Stimulated activated naive B cell treated with anti-CD40 and anti-IgM and Interleukin-4, amounts not matched to agents 10 μg/mL and 1 μg/mL and 100 μg/mL, for 72 hours (primary cell): ENCODE data around the gene MGST2.

Source experiments
- ATAC-seq, 2 donors: fragments of 150-1000 bp; cut with Tn5 transposase; replicated peaks; 2 replicates each; pipeline ENCODE4 v1.10.0; 2021; ENCODE audit warnings: moderate library complexity in 1 of 2
- DNase-seq: peaks from one replicate; pipeline ENCODE4 v3.0.0; 2021
- H3K27ac Mint-ChIP-seq: one replicate; pipeline ENCODE4 v1.8.0; 2022; ENCODE audit warnings: mild to moderate bottlenecking, mixed read lengths
- H3K27me3 Mint-ChIP-seq, 2 donors: one replicate each; pipeline ENCODE4 v1.8.0; 2022; ENCODE audit warnings: mixed read lengths in 2 of 2
- H3K36me3 Mint-ChIP-seq, 2 donors: one replicate each; pipeline ENCODE4 v1.8.0; 2022; ENCODE audit warnings: mixed read lengths in 2 of 2, mild to moderate bottlenecking in 1 of 2
- H3K4me1 Mint-ChIP-seq, 2 donors: one replicate each; pipeline ENCODE4 v1.8.0; 2022; ENCODE audit warnings: mixed read lengths in 2 of 2, mild to moderate bottlenecking in 1 of 2
- H3K4me3 Mint-ChIP-seq, 2 donors: one replicate each; pipeline ENCODE4 v1.8.0; 2022; ENCODE audit warnings: mild to moderate bottlenecking in 2 of 2, mixed read lengths in 2 of 2, moderate library complexity in 1 of 2
- H3K9me3 Mint-ChIP-seq, 2 donors: one replicate each; pipeline ENCODE4 v1.8.0; 2022; ENCODE audit warnings: mixed read lengths in 2 of 2, mild to moderate bottlenecking in 1 of 2

MGST2 gene

DNA sequence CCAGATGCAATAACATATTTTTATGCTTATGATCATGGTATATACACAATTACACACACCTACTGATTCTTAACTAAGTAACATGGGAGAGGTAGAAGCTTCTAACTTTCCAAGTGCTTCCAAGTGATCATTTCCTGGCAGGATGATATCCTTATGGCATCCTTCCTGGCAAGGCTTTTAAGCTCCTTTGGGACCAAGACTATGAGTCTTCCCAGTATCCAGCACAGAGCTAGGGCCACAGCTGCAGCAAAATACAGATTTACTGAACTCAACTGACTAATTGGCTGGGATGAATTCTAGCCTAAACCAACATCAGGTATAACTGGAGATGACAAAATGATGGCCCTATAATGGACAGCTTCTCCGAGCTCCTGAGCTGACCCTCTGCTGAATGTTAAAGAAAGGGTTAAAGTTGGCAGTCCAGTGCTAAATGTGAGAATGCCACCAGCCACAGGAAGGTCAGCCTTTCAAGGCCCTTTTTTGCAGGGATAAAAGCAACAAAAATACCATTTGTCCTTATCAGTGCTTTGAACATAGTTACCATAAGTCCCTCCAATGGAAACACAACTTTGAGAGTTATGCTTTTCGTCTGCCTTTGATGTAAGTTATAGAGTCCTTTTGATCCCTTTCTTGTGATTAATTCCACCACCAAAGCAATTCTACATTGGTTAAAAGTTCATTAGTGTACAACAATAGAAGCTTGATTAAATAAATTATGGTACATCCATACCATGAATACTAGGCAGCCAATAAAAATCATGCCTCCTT is 73.4 kb downstream of the MGST2 start:
- Mint-ChIP-seq H3K9me3 (no peaks in the 10 kb centered on the region), H3K27me3 (peaks cover 4 to 10% of the 10 kb centered on the region in 2 donors), H3K27ac (no peak overlapping the region), H3K4me3 (no peak overlapping the region), H3K4me1 (peaks cover 16 to 38% of the 10 kb centered on the region in 2 donors), H3K36me3 (no peaks in the 10 kb centered on the region)
- ATAC-seq (no peak), DNase-seq (no peak)

DNA sequence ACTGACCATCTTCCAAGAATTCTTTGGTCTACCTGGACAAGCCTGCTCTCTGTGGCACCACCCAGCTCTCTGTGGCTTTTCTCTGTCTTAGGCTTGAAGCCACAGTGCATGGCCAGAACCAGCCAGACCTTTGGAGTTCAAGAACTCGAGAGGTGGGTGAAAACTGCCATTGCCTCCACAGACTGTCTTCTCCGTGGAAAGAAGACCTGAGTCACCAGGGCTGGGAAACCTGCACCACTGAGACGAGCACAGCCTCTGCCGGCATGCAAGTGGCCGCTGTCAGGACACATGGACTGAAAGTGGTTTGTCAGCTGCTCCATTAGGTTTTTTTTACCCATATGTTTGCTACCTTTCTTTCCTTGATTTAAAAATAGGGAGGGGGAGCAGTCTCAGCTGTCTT is 74.5 kb downstream of the MGST2 start:
- H3K36me3 Mint-ChIP-seq = no peaks in the 10 kb centered on the region
- DNase-seq (no peak), ATAC-seq (no peak)
- no peaks in the 10 kb centered on the region for H3K9me3 Mint-ChIP-seq
- H3K4me3 Mint-ChIP-seq = no peak overlapping the region
- peaks cover 14 to 27% of the 10 kb centered on the region in 2 donors for H3K4me1 Mint-ChIP-seq
- peaks cover 0 to 16% of the 10 kb centered on the region in 2 donors for H3K27me3 Mint-ChIP-seq
- no peak overlapping the region for H3K27ac Mint-ChIP-seq

DNA sequence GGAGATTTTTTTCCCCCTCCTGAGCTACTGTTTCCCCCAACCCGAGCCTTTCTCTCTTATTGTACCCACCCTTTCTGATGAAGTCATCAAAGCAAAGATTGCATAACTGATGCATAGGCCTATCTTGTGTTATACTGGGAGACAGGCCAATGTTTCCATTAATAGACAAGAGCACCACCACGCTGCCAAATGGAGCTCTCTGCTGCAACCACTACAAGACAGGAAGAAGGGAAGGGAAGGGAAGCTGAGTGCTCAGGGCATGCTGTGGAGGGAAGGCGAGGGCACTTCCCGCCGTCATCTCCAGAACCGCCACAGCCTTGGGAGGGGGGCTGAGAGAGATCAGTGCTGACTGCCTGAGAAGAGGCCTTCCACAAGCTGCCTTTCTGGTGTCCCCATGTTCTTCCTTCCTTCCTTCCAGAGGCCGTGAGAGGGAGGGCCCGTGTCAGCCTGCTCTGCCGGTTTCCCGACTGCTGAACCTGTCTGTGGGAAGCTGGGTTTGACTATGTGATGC is 75.0 kb downstream of the MGST2 start:
- Mint-ChIP-seq H3K9me3 (no peaks in the 10 kb centered on the region), H3K27ac (no peak overlapping the region), H3K4me3 (no peak overlapping the region), H3K36me3 (no peaks in the 10 kb centered on the region), H3K4me1 (peaks cover 13 to 24% of the 10 kb centered on the region in 2 donors), H3K27me3 (peaks cover 0 to 15% of the 10 kb centered on the region in 2 donors)
- DNase-seq (no peak), ATAC-seq (no peak)

DNA sequence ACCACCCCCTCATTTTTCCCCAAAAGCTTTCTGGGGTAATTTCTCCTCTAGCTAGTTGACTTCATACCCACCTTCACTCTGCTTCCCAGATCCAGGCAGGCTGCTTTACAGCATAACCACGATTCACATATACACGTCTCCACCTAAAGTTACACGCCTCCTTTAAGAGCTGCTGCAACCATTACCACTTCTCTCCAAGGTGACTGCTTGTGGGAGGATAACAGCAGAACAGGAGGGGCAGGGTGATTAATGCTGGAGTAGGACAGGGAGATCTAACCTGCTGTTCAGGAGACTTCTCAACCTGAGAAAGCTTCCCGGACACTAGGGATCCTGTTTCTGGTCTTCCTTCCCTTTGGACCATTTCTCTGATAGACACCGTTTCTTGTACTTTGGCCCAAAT is 77.4 kb downstream of the MGST2 start:
- no peaks in the 10 kb centered on the region for H3K9me3 Mint-ChIP-seq
- H3K4me1 Mint-ChIP-seq = peaks cover under 1% of the 10 kb centered on the region in 2 donors
- H3K36me3 Mint-ChIP-seq = no peaks in the 10 kb centered on the region
- peaks cover 0 to 5% of the 10 kb centered on the region in 2 donors for H3K27me3 Mint-ChIP-seq
- no peak for ATAC-seq
- DNase-seq = no peak
- no peak overlapping the region for H3K4me3 Mint-ChIP-seq
- no peak overlapping the region for H3K27ac Mint-ChIP-seq

DNA sequence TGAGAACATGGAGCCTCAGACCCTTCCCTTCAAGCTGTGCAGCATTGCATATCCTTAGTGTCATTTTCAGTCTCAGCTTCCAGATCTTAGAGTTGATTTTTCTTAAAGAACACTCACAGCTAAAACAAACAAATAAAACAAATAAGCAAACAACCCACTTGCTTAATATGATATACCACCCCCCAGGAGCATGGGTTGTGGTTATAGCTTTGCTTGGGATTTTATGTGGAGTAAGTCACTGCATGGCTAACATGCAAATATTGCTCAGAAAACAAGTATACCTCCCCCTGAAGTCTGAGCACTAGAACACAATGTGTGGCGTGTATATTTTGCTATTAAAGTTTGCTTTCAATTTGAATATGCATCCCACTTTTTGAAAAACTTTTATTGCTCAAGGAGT is 78.6 kb downstream of the MGST2 start:
- H3K27me3 Mint-ChIP-seq = peaks cover 0 to 5% of the 10 kb centered on the region in 2 donors
- no peaks in the 10 kb centered on the region for H3K36me3 Mint-ChIP-seq
- ATAC-seq (no peak), DNase-seq (no peak)
- peaks cover 0 to 2% of the 10 kb centered on the region in 2 donors for H3K4me1 Mint-ChIP-seq
- no peaks in the 10 kb centered on the region for H3K9me3 Mint-ChIP-seq
- no peak overlapping the region for H3K4me3 Mint-ChIP-seq
- H3K27ac Mint-ChIP-seq = no peak overlapping the region

DNA sequence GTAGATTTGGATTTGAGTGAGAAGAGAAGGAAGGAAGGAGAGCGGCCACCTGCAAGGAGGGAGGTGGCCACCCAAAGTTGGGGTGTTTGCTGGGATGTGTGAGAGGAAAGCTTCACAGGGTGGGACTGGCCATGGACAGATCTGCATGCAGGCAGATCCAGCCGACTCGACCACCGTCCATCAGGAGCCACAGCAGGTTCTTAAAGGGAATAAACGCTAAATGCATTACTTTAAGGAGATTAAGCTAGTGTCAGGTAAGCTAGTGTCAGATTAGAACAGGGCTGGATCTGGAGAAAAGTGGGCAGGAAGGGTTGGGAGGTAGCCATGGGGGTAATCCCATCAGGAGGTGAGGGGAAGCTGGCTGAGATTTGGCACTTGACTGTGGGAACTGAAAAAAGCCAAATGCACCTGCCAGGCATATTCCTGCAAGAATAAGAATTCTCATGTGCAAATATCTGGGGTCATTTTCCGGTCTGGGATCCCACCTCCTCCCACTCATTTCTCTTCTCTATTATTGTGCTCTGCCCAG is 79.6 kb downstream of the MGST2 start:
- H3K27me3 Mint-ChIP-seq = peaks cover 0 to 5% of the 10 kb centered on the region in 2 donors
- ATAC-seq (no peak), DNase-seq (no peak)
- no peak overlapping the region for H3K4me3 Mint-ChIP-seq
- H3K9me3 Mint-ChIP-seq = no peaks in the 10 kb centered on the region
- peaks cover 0 to 2% of the 10 kb centered on the region in 2 donors for H3K4me1 Mint-ChIP-seq
- no peak overlapping the region for H3K27ac Mint-ChIP-seq
- no peaks in the 10 kb centered on the region for H3K36me3 Mint-ChIP-seq

DNA sequence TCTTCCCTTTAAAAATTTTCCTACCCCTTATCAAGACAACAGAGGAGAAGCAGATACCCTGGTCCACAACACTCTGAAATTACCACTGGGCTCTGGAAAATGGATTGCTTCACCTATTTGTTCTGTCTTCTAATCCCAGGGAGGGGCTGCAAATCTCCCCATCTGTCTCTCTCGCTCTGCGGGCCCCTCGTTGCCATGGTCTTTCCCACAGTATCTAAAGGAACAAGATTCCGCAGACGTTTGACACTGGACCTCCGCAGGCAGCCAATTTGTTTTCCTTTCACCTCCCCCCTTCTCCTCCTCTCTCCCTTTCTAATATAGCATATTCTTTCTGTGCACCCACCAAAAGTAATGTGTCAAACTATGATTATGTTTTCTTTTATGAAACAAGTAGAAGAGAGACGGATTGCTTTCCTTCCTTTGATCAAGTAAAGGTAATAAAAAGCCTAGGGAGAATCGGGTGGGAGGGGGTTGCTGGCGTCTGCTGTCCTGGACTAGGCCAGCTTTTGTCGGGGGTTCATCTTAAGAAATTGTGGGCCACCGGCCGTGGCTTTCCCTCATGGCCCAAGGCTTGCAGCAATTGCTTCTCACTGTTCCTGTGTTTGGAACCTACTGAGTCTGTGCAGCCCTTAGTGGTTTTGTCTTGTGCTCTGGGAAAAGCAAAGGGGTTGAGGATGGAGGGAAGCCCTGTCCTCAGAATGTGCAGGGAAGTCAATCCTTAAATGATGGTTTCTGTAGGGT is 81.0 kb downstream of the MGST2 start:
- H3K27ac Mint-ChIP-seq = no peak overlapping the region
- H3K36me3 Mint-ChIP-seq = no peaks in the 10 kb centered on the region
- DNase-seq (no peak), ATAC-seq (no peak)
- no peak overlapping the region for H3K4me3 Mint-ChIP-seq
- H3K4me1 Mint-ChIP-seq = peaks cover 0 to 2% of the 10 kb centered on the region in 2 donors
- peaks cover 0 to 5% of the 10 kb centered on the region in 2 donors for H3K27me3 Mint-ChIP-seq
- H3K9me3 Mint-ChIP-seq = no peaks in the 10 kb centered on the region

DNA sequence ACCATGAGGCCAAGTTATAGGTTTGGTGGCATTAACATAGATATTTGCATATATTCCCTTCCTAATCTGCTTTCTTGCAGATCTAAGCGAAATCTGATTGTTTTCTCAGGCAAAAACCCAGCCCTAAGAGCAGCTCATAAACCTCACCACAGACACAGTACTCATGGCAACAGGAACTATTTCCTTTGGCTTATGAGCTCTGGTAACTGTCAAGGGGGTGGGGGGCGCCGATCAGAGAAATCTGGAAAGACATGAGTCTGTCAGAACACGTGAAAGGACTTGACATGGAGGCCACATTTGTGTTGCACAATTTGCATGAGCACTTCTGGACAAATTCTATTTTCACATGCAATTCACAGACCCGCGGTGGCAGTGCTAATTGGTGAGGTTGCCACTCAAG is 83.7 kb downstream of the MGST2 start:
- Mint-ChIP-seq H3K4me3 (no peak overlapping the region), H3K36me3 (no peaks in the 10 kb centered on the region), H3K9me3 (no peaks in the 10 kb centered on the region), H3K4me1 (peaks cover 0 to 2% of the 10 kb centered on the region in 2 donors), H3K27ac (no peak overlapping the region), H3K27me3 (peaks cover 0 to 5% of the 10 kb centered on the region in 2 donors)
- DNase-seq = no peak
- no peak for ATAC-seq

DNA sequence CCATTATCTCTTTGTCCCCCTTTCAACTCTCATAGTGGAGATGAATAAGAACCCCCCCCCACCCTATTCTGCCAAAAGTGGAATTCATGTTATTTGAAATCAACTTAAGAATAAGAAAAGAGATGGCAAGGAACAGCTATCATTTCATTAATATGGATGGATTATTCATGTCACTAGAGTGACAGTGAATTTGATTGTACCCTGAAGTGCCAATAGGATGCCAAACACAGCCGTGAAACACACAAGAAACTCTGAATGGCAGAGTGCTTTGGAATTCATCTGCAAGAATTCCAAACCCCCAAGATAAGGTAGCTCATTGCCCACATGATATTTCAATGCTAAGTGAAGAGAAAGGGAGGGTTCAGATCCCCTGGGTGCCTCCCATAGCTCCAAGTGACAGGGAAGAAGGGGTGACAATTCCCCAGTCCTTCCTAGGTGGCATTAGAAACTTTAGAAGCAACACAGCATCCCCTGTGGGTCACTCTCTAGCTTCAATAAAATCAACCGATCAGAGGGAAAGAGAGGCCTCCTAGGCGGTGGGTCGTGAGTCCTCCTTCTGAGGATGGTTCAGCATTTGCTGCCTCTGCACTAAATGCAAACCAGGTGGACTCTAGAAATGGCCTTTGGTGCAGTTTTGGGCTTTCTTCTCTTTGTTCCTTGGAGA is 84.3 kb downstream of the MGST2 start:
- peaks cover 0 to 2% of the 10 kb centered on the region in 2 donors for H3K27me3 Mint-ChIP-seq
- H3K9me3 Mint-ChIP-seq = no peaks in the 10 kb centered on the region
- H3K36me3 Mint-ChIP-seq = no peaks in the 10 kb centered on the region
- no peak overlapping the region for H3K4me3 Mint-ChIP-seq
- H3K4me1 Mint-ChIP-seq = peaks cover 0 to 2% of the 10 kb centered on the region in 2 donors
- no peak overlapping the region for H3K27ac Mint-ChIP-seq
- no peak for ATAC-seq
- no peak for DNase-seq

DNA sequence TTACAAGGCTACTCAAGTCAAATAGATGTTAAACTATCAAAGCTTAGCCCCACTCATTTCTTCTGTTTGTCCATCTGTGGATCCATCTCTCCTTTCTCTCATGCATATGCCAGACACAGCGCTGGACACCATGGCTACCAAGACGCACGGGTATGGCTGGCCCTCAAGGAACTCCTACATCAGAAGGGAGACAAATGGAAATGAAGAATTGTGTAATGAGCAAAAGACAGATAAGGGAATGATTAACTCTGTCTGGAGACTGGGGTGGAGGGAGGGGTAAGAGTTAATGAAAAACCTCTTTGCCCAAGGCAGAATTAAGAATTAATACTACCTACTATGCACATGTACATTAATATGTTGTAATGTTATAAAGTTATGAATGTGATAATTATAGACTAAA is 88.1 kb downstream of the MGST2 start:
- Mint-ChIP-seq H3K4me1 (no peaks in the 10 kb centered on the region), H3K9me3 (no peaks in the 10 kb centered on the region), H3K36me3 (no peaks in the 10 kb centered on the region), H3K27me3 (no peaks in the 10 kb centered on the region), H3K4me3 (no peak overlapping the region), H3K27ac (no peak overlapping the region)
- DNase-seq = no peak
- ATAC-seq = no peak
